ENCODE results near the gene NMRK2. TPM values are rescaled to one million over a fixed set of nuclear protein-coding genes. Genes with fewer than 3 reads are reported as not detected.

NMRK2 gene
- total RNA-seq, 1 donor from 2014 or later = 0.65 TPM

GRCh38 chr19:3984908-3985642 is 52.2 kb downstream of the NMRK2 start, which contains the start of gene EEF2:
EEF2 (minus strand) TSS chr19:3985463; CDS start chr19:3985380, 83 bp downstream.
- peaks cover 26% of the 10 kb centered on the region for H3K36me3 Mint-ChIP-seq

GRCh38 chr19:3985643-3986259 is 52.9 kb downstream of the NMRK2 start:
- Mint-ChIP-seq H3K27ac (peak overlapping the region; percentile 95), H3K4me1 (ENCODE audit: unreplicated experiment) (peaks cover 40% of the 10 kb centered on the region), H3K36me3 (peaks cover 26% of the 10 kb centered on the region), H3K27me3 (peaks cover 3% of the 10 kb centered on the region), H3K9me3 (no peaks in the 10 kb centered on the region), H3K4me3 (peak overlapping the region; percentile 96)
- no peak for DNase-seq (ENCODE audit: extremely low spot score, unreplicated experiment)
- no peak for TF ChIP-seq CTCF (conservative IDR thresholded peaks at IDR 0.05)

More at GRCh38 chr19:3984908-3985642, 52.2 kb downstream of the NMRK2 start, which contains the start of gene EEF2:
- peak; percentile 92 for DNase-seq (ENCODE audit: extremely low spot score, unreplicated experiment)
- H3K27me3 Mint-ChIP-seq = peaks cover 3% of the 10 kb centered on the region
- no peak for TF ChIP-seq CTCF (conservative IDR thresholded peaks at IDR 0.05)
- no peaks in the 10 kb centered on the region for H3K9me3 Mint-ChIP-seq
- peak within 1 kb of the TSS; percentile 96 for H3K4me3 Mint-ChIP-seq
- peak within 1 kb of the TSS; percentile 95 for H3K27ac Mint-ChIP-seq
- peaks cover 38% of the 10 kb centered on the region for H3K4me1 Mint-ChIP-seq (ENCODE audit: unreplicated experiment)

- H3K27me3 Mint-ChIP-seq = peaks cover 3% of the 10 kb centered on the region
- no peaks in the 10 kb centered on the region for H3K9me3 Mint-ChIP-seq
- no peak for DNase-seq (ENCODE audit: extremely low spot score, unreplicated experiment)
- H3K4me1 Mint-ChIP-seq (ENCODE audit: unreplicated experiment) = peaks cover 40% of the 10 kb centered on the region
- peak overlapping the region; percentile 96 for H3K4me3 Mint-ChIP-seq
- peak overlapping the region; percentile 95 for H3K27ac Mint-ChIP-seq
- peaks cover 22% of the 10 kb centered on the region for H3K36me3 Mint-ChIP-seq
- TF ChIP-seq CTCF (conservative IDR thresholded peaks at IDR 0.05) = peak; percentile 69
Observed at GRCh38 chr19:3986260-3987041, 53.6 kb downstream of the NMRK2 start.

GRCh38 chr19:3987619-3988371 is 54.9 kb downstream of the NMRK2 start:
- H3K27ac Mint-ChIP-seq = peak overlapping the region; percentile 93
- DNase-seq (ENCODE audit: extremely low spot score, unreplicated experiment) = peak; percentile 91
- H3K4me1 Mint-ChIP-seq (ENCODE audit: unreplicated experiment) = peaks cover 37% of the 10 kb centered on the region
- peaks cover 3% of the 10 kb centered on the region for H3K27me3 Mint-ChIP-seq
- peaks cover 20% of the 10 kb centered on the region for H3K36me3 Mint-ChIP-seq
- H3K9me3 Mint-ChIP-seq = no peaks in the 10 kb centered on the region
- peak; percentile 86 for TF ChIP-seq CTCF (conservative IDR thresholded peaks at IDR 0.05)
- peak overlapping the region; percentile 83 for H3K4me3 Mint-ChIP-seq

GRCh38 chr19:3990815-3991117 is 57.9 kb downstream of the NMRK2 start:
- Mint-ChIP-seq H3K4me3 (peak overlapping the region; percentile 39), H3K27me3 (no peaks in the 10 kb centered on the region), H3K9me3 (no peaks in the 10 kb centered on the region), H3K4me1 (ENCODE audit: unreplicated experiment) (peaks cover 20% of the 10 kb centered on the region), H3K27ac (no peak overlapping the region), H3K36me3 (no peaks in the 10 kb centered on the region)
- DNase-seq (ENCODE audit: extremely low spot score, unreplicated experiment) = no peak
- TF ChIP-seq CTCF (conservative IDR thresholded peaks at IDR 0.05) = no peak

Measured in type B pancreatic cell (in vitro differentiated cells).